Measurements from ENCODE around the gene IFT22. TPM values are rescaled to one million over a fixed set of nuclear protein-coding genes. Genes with fewer than 3 reads are reported as not detected.
"Not testable (repeated sequence)": the region's sequence is repeated elsewhere in the genome, so short reads cannot be mapped to it uniquely, and the experiment has no call there.

Gene IFT22
- total and polyA plus RNA-seq, 4 donors: 36.1 to 66.0 (median 62.1) TPM

DNA sequence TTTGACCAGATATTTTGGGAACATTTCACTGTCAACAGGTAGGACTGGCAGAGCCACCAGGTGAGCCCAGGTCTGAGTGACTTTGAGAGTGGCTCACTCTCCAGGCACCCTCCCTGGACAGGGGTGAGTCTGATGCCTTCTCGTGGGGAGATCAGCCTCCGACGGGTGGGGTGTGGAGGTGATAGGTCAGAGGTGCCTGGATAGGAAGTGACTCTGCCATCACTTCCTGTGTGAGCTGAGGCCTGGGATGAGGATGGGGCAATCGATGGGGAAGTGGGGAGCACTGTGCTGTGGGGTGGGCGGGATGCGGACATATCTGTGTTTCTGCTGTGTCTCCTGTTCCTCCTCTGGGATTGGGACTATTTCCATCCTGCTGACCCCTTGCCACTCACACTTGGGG is 34.6 kb downstream of the IFT22 start:
- no peak for DNase-seq (ENCODE audit: low read depth in 4 of 6, low spot score in 6 of 6)
- Histone ChIP-seq H3K36me3 (ENCODE audit: control insufficient read depth, insufficient read depth, low read length) (no peaks in the 10 kb centered on the region), H3K4me1 (ENCODE audit: control insufficient read depth, insufficient read depth, low read length) (peaks cover 9% of the 10 kb centered on the region), H3K9me3 (ENCODE audit: control insufficient read depth, insufficient read depth, low read length) (no peaks in the 10 kb centered on the region), H3K4me3 (ENCODE audit: low read depth, low read length) (no peak overlapping the region), H3K27ac (ENCODE audit: low read depth, low read length) (no peak overlapping the region), H3K27me3 (ENCODE audit: control insufficient read depth, insufficient read depth, low read length) (peaks cover 12% of the 10 kb centered on the region)
- 77% methylated on average over 2 of the region's 6 CpGs for WGBS (ENCODE audit: insufficient coverage)

DNA sequence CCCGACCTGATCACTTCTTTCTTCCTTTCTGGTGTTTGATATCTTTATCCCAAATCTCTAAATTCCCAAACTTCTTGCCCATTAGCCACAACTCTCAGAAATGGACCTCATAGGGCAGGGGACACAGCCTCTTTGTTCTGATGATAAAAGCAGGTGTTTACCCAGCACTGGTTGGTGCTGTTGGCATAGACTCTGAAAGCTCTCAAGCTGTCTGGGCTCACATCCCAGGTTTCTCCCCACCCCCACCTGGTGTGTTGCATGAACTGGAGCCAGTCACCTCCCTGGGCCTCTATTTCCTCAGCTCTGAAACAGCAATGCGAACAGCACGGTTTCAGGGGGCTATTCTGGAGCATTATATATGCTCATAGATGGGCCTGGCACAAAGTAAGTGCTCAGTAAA is 35.7 kb downstream of the IFT22 start:
- H3K4me1 ChIP-seq (ENCODE audit: control insufficient read depth, insufficient read depth, low read length); DNase-seq (ENCODE audit: low read depth in 4 of 6, low spot score in 6 of 6); H3K27me3 ChIP-seq (ENCODE audit: control insufficient read depth, insufficient read depth, low read length); H3K9me3 ChIP-seq (ENCODE audit: control insufficient read depth, insufficient read depth, low read length); H3K4me3 ChIP-seq (ENCODE audit: low read depth, low read length); H3K36me3 ChIP-seq (ENCODE audit: control insufficient read depth, insufficient read depth, low read length); H3K27ac ChIP-seq (ENCODE audit: low read depth, low read length): not testable (repeated sequence)
- 90% methylated on average over 2 of the region's 3 CpGs for WGBS (ENCODE audit: insufficient coverage)

DNA sequence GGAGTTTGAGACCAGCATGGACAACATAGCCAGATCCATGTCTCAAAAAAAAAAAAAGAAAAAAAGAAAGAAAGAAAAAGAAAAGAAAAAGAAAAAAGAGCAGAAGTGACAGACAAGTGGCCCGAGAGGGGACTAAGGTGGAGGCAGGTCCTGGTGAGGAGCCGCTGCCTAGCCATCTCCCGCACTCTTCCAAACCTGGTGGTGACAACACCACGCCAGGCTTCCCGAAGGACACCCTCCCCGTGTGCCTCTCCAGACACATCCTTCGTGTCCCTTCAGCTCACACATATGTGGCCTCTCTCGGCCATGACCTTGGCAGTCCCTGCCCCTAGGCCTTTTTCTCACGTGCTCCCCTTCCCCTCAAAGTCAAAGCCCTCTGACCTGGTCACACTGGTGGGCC is 36.4 kb downstream of the IFT22 start:
- H3K27me3 ChIP-seq (ENCODE audit: control insufficient read depth, insufficient read depth, low read length): peaks cover 3% of the 10 kb centered on the region
- no peaks in the 10 kb centered on the region for H3K9me3 ChIP-seq (ENCODE audit: control insufficient read depth, insufficient read depth, low read length)
- DNase-seq (ENCODE audit: low read depth in 4 of 6, low spot score in 6 of 6): no peak
- H3K4me3 ChIP-seq (ENCODE audit: low read depth, low read length): no peak overlapping the region
- peaks cover 6% of the 10 kb centered on the region for H3K4me1 ChIP-seq (ENCODE audit: control insufficient read depth, insufficient read depth, low read length)
- 86% methylated on average over 7 of the region's 9 CpGs for WGBS (ENCODE audit: insufficient coverage)
- H3K27ac ChIP-seq (ENCODE audit: low read depth, low read length): no peak overlapping the region
- no peaks in the 10 kb centered on the region for H3K36me3 ChIP-seq (ENCODE audit: control insufficient read depth, insufficient read depth, low read length)

DNA sequence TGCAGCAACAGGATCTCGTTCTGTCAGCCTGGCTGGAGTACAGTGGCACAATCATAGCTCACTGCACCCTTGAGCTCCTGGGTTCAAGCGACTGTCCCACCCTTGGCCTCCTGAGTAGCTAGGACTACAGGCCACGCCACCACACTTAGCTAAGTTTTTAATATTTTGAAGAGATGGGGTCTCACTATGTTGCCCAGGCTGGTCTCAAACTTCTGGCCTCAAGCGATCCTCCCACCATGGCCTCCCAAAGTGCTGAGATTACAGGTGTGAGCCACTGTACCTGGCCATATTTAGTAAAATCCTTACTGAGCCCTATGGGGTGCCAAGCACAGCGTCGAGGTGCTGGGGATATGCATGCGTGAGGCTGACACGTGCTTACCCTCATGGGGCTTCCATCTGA is 40.7 kb downstream of the IFT22 start:
- DNase-seq (ENCODE audit: low read depth in 4 of 6, low spot score in 6 of 6): not testable (repeated sequence)

DNA sequence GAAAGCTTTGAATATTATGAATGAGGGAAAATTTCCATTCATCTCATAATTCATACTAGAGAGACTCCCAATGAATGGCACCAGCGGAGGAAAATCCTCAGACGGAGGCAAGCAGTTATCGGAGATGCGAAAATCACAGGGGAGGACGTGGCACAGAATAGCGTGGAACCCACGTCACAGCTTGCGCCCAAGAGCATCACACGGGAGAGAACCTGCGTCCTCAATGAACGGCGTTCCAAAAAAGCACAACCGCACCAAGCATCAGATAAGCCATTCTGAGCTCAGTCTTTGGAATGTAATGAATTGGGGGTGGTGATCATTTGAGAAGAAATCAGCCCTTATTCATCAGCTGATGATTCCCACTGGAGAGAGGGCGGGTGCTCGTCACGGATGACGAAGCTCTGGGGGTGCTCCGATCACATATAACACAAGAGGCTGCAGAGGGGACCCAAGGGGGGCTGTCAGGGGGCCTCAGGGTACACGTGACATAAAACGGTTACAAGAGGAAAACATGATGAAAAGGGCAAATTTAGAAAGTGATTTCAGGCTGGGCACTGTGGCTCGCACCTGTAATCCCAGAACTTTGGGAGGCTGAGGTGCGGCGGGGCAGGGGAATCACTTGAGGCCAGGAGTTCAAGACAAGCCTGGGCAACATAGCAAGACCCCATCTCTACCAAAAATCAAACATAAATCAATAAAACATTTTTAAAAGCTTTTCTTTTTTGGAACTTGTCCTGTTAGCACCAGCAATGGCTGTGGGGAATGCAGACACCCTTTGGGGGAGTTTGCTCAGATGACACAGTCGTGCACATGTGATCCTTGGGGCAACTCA is 42.9 kb downstream of the IFT22 start:
- 89% methylated on average over 17 of the region's 24 CpGs for WGBS (ENCODE audit: insufficient coverage)
- Histone ChIP-seq H3K27ac (ENCODE audit: low read depth, low read length) (no peak overlapping the region), H3K27me3 (ENCODE audit: control insufficient read depth, insufficient read depth, low read length) (no peaks in the 10 kb centered on the region), H3K9me3 (ENCODE audit: control insufficient read depth, insufficient read depth, low read length) (no peaks in the 10 kb centered on the region), H3K4me3 (ENCODE audit: low read depth, low read length) (no peak overlapping the region), H3K4me1 (ENCODE audit: control insufficient read depth, insufficient read depth, low read length) (peaks cover 6% of the 10 kb centered on the region), H3K36me3 (ENCODE audit: control insufficient read depth, insufficient read depth, low read length) (no peaks in the 10 kb centered on the region)
- DNase-seq (ENCODE audit: low read depth in 4 of 6, low spot score in 6 of 6): no peak

More for the DNA sequence above, 40.7 kb downstream of the IFT22 start:
- H3K27me3 ChIP-seq (ENCODE audit: control insufficient read depth, insufficient read depth, low read length); H3K4me1 ChIP-seq (ENCODE audit: control insufficient read depth, insufficient read depth, low read length); H3K9me3 ChIP-seq (ENCODE audit: control insufficient read depth, insufficient read depth, low read length); H3K27ac ChIP-seq (ENCODE audit: low read depth, low read length); H3K4me3 ChIP-seq (ENCODE audit: low read depth, low read length); H3K36me3 ChIP-seq (ENCODE audit: control insufficient read depth, insufficient read depth, low read length): not testable (repeated sequence)
- WGBS (ENCODE audit: insufficient coverage): 89% methylated on average over 7 of the region's 8 CpGs

DNA sequence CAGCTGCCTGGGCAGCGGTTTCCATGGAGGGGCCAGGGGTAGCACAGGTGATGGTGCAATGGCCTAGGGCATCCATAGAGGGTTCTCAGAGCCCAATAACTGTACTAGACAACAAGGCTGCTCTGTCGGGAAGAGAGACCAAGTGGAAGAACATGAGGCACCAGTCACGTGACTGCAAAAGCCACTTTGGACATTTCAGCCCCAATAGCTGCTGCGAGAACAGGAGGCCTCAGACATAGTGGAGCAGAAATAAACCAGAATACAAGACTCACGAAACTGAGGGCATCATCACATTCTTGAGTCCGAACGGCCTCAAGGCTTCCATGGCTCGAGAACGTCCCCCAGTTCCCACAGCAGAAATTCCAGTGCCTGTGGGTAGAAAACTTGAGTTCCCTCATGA is 44.5 kb downstream of the IFT22 start:
- DNase-seq (ENCODE audit: low read depth in 4 of 6, low spot score in 6 of 6): no peak
- Histone ChIP-seq H3K27ac (ENCODE audit: low read depth, low read length) (no peak overlapping the region), H3K4me1 (ENCODE audit: control insufficient read depth, insufficient read depth, low read length) (peaks cover 3% of the 10 kb centered on the region), H3K27me3 (ENCODE audit: control insufficient read depth, insufficient read depth, low read length) (no peaks in the 10 kb centered on the region), H3K9me3 (ENCODE audit: control insufficient read depth, insufficient read depth, low read length) (no peaks in the 10 kb centered on the region), H3K36me3 (ENCODE audit: control insufficient read depth, insufficient read depth, low read length) (no peaks in the 10 kb centered on the region), H3K4me3 (ENCODE audit: low read depth, low read length) (no peak overlapping the region)
- 78% methylated on average over 9 of the region's 9 CpGs for WGBS (ENCODE audit: insufficient coverage)

DNA sequence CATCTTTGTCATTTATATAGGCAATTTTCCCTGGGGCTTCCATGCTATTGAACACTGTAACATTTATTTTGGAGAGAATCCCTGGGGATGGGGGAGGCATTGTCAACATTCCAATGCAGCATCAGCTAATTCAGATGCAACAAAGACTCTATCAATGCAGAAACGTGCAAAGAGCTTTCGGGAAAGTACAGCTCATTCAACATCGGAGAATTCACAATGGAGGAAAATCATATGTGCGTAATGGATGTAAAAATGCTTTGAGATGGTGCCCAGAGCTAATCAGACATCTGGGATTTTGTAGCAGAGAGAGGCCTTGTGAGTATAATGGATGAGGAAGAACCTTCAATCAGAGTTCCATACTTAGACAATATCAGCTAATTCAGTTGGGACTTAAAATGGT is 48.4 kb downstream of the IFT22 start:
- H3K36me3 ChIP-seq (ENCODE audit: control insufficient read depth, insufficient read depth, low read length): no peaks in the 10 kb centered on the region
- WGBS (ENCODE audit: insufficient coverage): 32% methylated on average over 2 of the region's 4 CpGs

DNA sequence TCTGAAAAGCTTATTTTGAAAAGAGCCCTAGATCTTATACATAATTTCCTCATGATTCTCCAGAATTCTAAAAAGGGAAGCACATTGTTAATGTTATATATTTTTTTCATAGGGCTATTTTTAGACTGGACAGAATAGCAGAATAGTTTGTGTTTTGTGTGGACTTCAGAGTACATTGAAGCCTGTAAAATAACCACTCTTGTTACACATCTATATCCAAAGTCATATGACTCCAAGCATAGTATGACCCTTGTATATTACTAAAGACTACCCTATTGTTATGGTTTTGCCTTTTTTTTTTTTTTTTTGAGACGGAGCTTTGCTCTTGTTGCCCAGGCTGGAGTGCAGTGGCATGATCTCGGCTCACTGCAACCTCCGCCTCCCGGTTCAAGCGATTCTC is 50.6 kb downstream of the IFT22 start:
- peaks cover 9% of the 10 kb centered on the region for H3K4me1 ChIP-seq (ENCODE audit: control insufficient read depth, insufficient read depth, low read length)
- H3K4me3 ChIP-seq (ENCODE audit: low read depth, low read length): no peak overlapping the region
- no peaks in the 10 kb centered on the region for H3K36me3 ChIP-seq (ENCODE audit: control insufficient read depth, insufficient read depth, low read length)
- no peak for DNase-seq (ENCODE audit: low read depth in 4 of 6, low spot score in 6 of 6)
- H3K27ac ChIP-seq (ENCODE audit: low read depth, low read length): peak overlapping the region; percentile 15
- H3K27me3 ChIP-seq (ENCODE audit: control insufficient read depth, insufficient read depth, low read length): no peaks in the 10 kb centered on the region
- no CpG with 5 or more reads among the region's 5 CpGs for WGBS (ENCODE audit: insufficient coverage)
- H3K9me3 ChIP-seq (ENCODE audit: control insufficient read depth, insufficient read depth, low read length): no peaks in the 10 kb centered on the region

More for the DNA sequence above, 48.4 kb downstream of the IFT22 start:
- Histone ChIP-seq H3K4me3 (ENCODE audit: low read depth, low read length) (no peak overlapping the region), H3K27me3 (ENCODE audit: control insufficient read depth, insufficient read depth, low read length) (no peaks in the 10 kb centered on the region), H3K27ac (ENCODE audit: low read depth, low read length) (no peak overlapping the region), H3K4me1 (ENCODE audit: control insufficient read depth, insufficient read depth, low read length) (peaks cover 9% of the 10 kb centered on the region), H3K9me3 (ENCODE audit: control insufficient read depth, insufficient read depth, low read length) (no peaks in the 10 kb centered on the region)
- DNase-seq (ENCODE audit: low read depth in 4 of 6, low spot score in 6 of 6): peak in 2 of 6 donors; percentile 66 to 79

DNA sequence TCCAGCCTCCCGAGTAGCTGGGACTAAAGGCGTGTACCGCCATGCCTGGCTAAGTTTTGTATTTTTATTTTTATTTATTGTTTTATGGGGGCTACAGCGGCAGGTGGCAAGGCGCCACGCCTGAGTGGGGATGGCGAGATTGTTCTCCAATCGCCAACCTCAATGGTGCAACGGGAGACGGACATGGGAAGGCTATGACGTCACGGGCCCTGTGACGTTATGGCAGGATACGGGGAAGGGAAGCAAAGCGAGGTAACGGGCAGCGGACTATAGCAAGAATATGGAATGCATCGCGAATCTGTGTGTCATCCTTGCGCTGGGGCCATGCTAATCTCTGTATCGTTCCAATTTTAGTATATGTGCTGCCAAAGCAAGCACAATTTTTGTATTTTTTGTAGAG is 51.9 kb downstream of the IFT22 start:
- Histone ChIP-seq H3K27ac (ENCODE audit: low read depth, low read length) (no peak overlapping the region), H3K27me3 (ENCODE audit: control insufficient read depth, insufficient read depth, low read length) (no peaks in the 10 kb centered on the region), H3K9me3 (ENCODE audit: control insufficient read depth, insufficient read depth, low read length) (no peaks in the 10 kb centered on the region), H3K36me3 (ENCODE audit: control insufficient read depth, insufficient read depth, low read length) (no peaks in the 10 kb centered on the region), H3K4me3 (ENCODE audit: low read depth, low read length) (no peak overlapping the region), H3K4me1 (ENCODE audit: control insufficient read depth, insufficient read depth, low read length) (peaks cover 9% of the 10 kb centered on the region)
- DNase-seq (ENCODE audit: low read depth in 4 of 6, low spot score in 6 of 6): no peak
- WGBS (ENCODE audit: insufficient coverage): 92% methylated on average over 18 of the region's 21 CpGs
